C4-2B (cell line): ENCODE data around the gene KIF26B.

Experiments
- CTCF ChIP-seq: fragments of 450-650 bp; conservative IDR thresholded peaks from 2 replicates; pipeline ENCODE4 v1.5.1; 2017; ENCODE audit warnings: mild to moderate bottlenecking
- ZFX ChIP-seq: fragments of 450-650 bp; IDR thresholded peaks from 2 replicates; pipeline ENCODE4 v1.6.1; 2017

DNA sequence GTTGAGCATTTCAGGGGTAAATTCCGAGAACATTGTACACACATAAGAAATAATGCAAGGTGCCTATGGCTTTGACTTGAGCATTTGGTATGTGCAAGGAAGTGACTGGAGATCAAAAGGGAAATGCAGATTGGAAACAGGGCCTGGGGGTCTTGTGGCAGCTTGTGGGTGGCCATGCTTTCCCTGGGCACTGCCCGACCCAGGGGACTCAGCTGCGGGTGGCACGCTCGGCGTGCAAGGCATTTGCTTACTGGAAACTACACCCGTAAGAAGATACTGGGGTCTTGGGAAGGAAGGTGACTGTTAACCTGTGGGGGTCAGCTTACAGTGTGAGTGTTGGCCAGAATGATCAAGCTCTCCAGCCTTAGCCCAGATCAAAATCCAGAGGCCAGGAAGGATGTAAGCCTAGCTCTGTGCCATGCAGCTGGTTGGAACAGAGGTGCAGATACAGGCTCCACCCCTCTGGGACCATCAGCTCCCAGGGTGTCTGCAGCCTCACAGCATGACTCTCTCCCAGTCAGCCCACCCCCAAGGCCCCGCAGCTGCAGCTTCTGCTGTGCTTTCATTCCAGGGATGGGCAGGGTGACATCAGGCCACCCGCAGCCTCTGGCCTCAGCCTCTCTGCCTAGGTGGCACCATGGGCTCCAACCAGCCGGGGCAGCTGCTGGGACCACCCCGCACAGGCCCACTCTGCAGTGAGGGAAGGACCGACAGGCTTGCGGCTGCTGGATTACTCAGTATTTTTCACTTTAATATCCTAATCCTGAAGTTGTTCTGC lies 55.1 kb downstream of the KIF26B start:
- TF ChIP-seq CTCF = no peak
- no peak for TF ChIP-seq ZFX
